K562 (cell line): ENCODE measurements around the gene SH2D1A. TPM values are rescaled to one million over a fixed set of nuclear protein-coding genes. Genes with fewer than 3 reads are reported as not detected.

Experiments used
- ATAC-seq: fragments of 200-7000 bp; cut with Tn5 transposase; 3 replicates; pipeline ENCODE4 v1.9.1; 2020; ENCODE audit warnings: moderate library complexity
- BruUV-seq: library from RNA; stranded (reverse); fragments of 400-500 nt; replicated peaks from 2 replicates; lab custom pipeline; 2021; lab: Mats Ljungman, UMichigan
- CTCF ChIA-PET: fragments of 300-600 bp; formaldehyde crosslinking; extraction: SDS; loops from one replicate; lab custom pipeline; 2021; ENCODE audit warnings: low intra/inter-chr PET ratio; lab: Yijun Ruan, JAX
- POLR2A ChIA-PET: fragments of 300-600, 350-650 bp; sonication (Branson Sonifier 250); formaldehyde crosslinking; extraction: SDS; loops from one replicate; lab custom pipeline; 2021; ENCODE audit warnings: antibody characterized with exemption, inconsistent platforms; lab: Yijun Ruan, JAX
- DNase-seq, 4 experiments: peaks; one replicate each; pipeline versions ENCODE4 v3.0.0 to v3.0.0-alpha.2; 2011 to 2018; ENCODE audit warnings: low spot score in 3 of 4, mixed read lengths in 3 of 4; ENCODE audit errors: extremely low read depth in 1 of 4
- FAIRE-seq: peaks from 2 replicates; lab custom pipeline; 2011; peaks lifted over from hg19 to GRCh38; lab: Jason Lieb, UNC
- H2AFZ ChIP-seq: 2 replicates; pipeline ENCODE4 v1.6.0; 2011; ENCODE audit warnings: low read depth, low read length, control low read depth, inconsistent platforms
- H3K27ac ChIP-seq: fragments of 200-600 bp; 3 replicates; pipeline ENCODE4 v1.8.0; 2011; ENCODE audit warnings: low read depth, mild to moderate bottlenecking, control low read depth, inconsistent platforms, low read length, moderate library complexity, mixed read lengths; ENCODE audit errors: extremely low read depth
- H3K27me3 ChIP-seq, 2 experiments: fragments of 300-600 bp in 1 of 2; 2 replicates in 1 of 2; 3 replicates in 1 of 2; pipeline versions ENCODE4 v1.6.0 to v1.8.0; 2011; ENCODE audit warnings: inconsistent platforms in 2 of 2, low read length in 2 of 2, mild to moderate bottlenecking in 1 of 2, mixed read lengths in 1 of 2, moderate library complexity in 1 of 2; ENCODE audit not compliant: control insufficient read depth in 2 of 2, insufficient read depth in 2 of 2
- H3K36me3 ChIP-seq: fragments of 300-600 bp; 3 replicates; pipeline ENCODE4 v1.8.0; 2011; ENCODE audit warnings: mild to moderate bottlenecking, low read length, inconsistent platforms; ENCODE audit not compliant: control insufficient read depth, insufficient read depth
- H3K4me1 ChIP-seq, 2 experiments: fragments of 200-600 bp in 1 of 2; replicated peaks in 1 of 2; 2 replicates in 1 of 2; 3 replicates in 1 of 2; pipeline versions ENCODE4 v1.5.1 to v1.8.0; 2011; ENCODE audit warnings: inconsistent platforms in 2 of 2, low read length in 2 of 2, mild to moderate bottlenecking in 1 of 2, mixed read lengths in 1 of 2, moderate library complexity in 1 of 2; ENCODE audit not compliant: control insufficient read depth in 2 of 2, insufficient read depth in 2 of 2
- H3K4me2 ChIP-seq: 2 replicates; pipeline ENCODE4 v1.6.1; 2011; ENCODE audit warnings: low read length, control low read depth, inconsistent platforms, mixed read lengths; ENCODE audit not compliant: insufficient read depth
- H3K4me3 ChIP-seq: fragments of 200-600 bp; sonication (generic), shearing (Covaris generic); 2 replicates; pipeline ENCODE4 v1.5.1; 2016; ENCODE audit warnings: control low read depth, inconsistent platforms
- H3K79me2 ChIP-seq: fragments of 200-600 bp; 3 replicates; pipeline ENCODE4 v1.8.0; 2011; ENCODE audit warnings: low read length, inconsistent platforms; ENCODE audit not compliant: control insufficient read depth, insufficient read depth
- H3K9ac ChIP-seq, 2 experiments: 2 replicates each; pipeline versions ENCODE4 v1.6.0 to v1.6.1; 2011; ENCODE audit warnings: low read depth in 2 of 2, low read length in 2 of 2, control low read depth in 1 of 2, inconsistent platforms in 1 of 2, mild to moderate bottlenecking in 1 of 2, mixed read lengths in 1 of 2; ENCODE audit not compliant: insufficient read depth in 1 of 2
- H3K9me1 ChIP-seq: one replicate; pipeline ENCODE4 v1.6.0; 2011; ENCODE audit warnings: inconsistent platforms, mild to moderate bottlenecking, low read length, moderate library complexity; ENCODE audit not compliant: control insufficient read depth, insufficient read depth
- H3K9me3 ChIP-seq: replicated peaks from 2 replicates; pipeline ENCODE4 v1.5.1; 2011; ENCODE audit warnings: low read depth, low read length, inconsistent platforms; ENCODE audit not compliant: control insufficient read depth, insufficient read depth
- H4K20me1 ChIP-seq: replicated peaks from 2 replicates; pipeline ENCODE4 v1.6.1; 2011; ENCODE audit warnings: low read length, inconsistent platforms, mixed read lengths; ENCODE audit not compliant: control insufficient read depth, insufficient read depth
- ARNT ChIP-seq, 2 experiments: fragments of 450-650 bp; IDR thresholded peaks; 2 replicates each; pipeline ENCODE4 v1.6.1; 2016; ENCODE audit warnings: mild to moderate bottlenecking in 1 of 2
- CBFB ChIP-seq: sonication (generic); formaldehyde crosslinking; IDR thresholded peaks from 2 replicates; pipeline ENCODE4 v1.4.0; 2020; ENCODE audit warnings: mild to moderate bottlenecking, missing genetic modification reagents
- CEBPG ChIP-seq, 3 experiments: fragments of 200-800 bp in 1 of 3; sonication (Bioruptor generic) in 1 of 3; sonication (generic) in 1 of 3; formaldehyde crosslinking in 1 of 3; IDR thresholded peaks in 2 of 3; conservative IDR thresholded peaks in 1 of 3; 2 replicates each; pipeline versions ENCODE4 v1.6.1 to v1.8.0; 2016 to 2022; ENCODE audit warnings: missing compliant biosample characterization in 2 of 3, missing genetic modification characterization in 2 of 3, mild to moderate bottlenecking in 1 of 3, missing genetic modification reagents in 1 of 3
- MCM3 ChIP-seq: fragments of 450-650 bp; IDR thresholded peaks from 2 replicates; pipeline ENCODE4 v1.6.1; 2016
- MEIS2 ChIP-seq: fragments of 450-650 bp; IDR thresholded peaks from 2 replicates; pipeline ENCODE4 v1.6.1; 2014; ENCODE audit warnings: mild to moderate bottlenecking; ENCODE audit not compliant: partially characterized antibody
- MXD1 ChIP-seq: fragments of 250-450 bp; sonication (Bioruptor Pico); IDR thresholded peaks from 2 replicates; pipeline ENCODE4 v1.8.0; 2021; ENCODE audit warnings: borderline replicate concordance, mild to moderate bottlenecking, moderate library complexity; ENCODE audit not compliant: poor library complexity, severe bottlenecking
- SAFB2 ChIP-seq: fragments of 200-400 bp; formaldehyde crosslinking; IDR thresholded peaks from 2 replicates; pipeline ENCODE4 v1.6.1; 2018; ENCODE audit warnings: borderline replicate concordance, low read length, low read depth, moderate library complexity; ENCODE audit not compliant: severe bottlenecking
- TAF9B ChIP-seq: fragments of 450-650 bp; IDR thresholded peaks from 2 replicates; pipeline ENCODE4 v1.6.1; 2018; ENCODE audit warnings: mild to moderate bottlenecking; ENCODE audit not compliant: partially characterized antibody
- TSHZ1 ChIP-seq: fragments of 250-450 bp; sonication (Bioruptor Pico); IDR thresholded peaks from 2 replicates; pipeline ENCODE4 v1.4.0; 2020; ENCODE audit warnings: mild to moderate bottlenecking, moderate library complexity
- U2AF1 ChIP-seq: fragments of 200-400 bp; formaldehyde crosslinking; optimal IDR thresholded peaks from 2 replicates; pipeline ENCODE3; 2017; ENCODE audit warnings: mild to moderate bottlenecking, low read depth, low read length, moderate library complexity
- ZBTB8A ChIP-seq: fragments of 450-650 bp; IDR thresholded peaks from 2 replicates; pipeline ENCODE4 v1.6.1; 2018; ENCODE audit warnings: mild to moderate bottlenecking, moderate library complexity; ENCODE audit not compliant: partially characterized antibody
- ZNF197 ChIP-seq: fragments of 200-800 bp; sonication (Bioruptor generic); IDR thresholded peaks from 2 replicates; pipeline ENCODE4 v1.6.1; 2016; ENCODE audit warnings: low read depth, missing genetic modification characterization, missing compliant biosample characterization
- ZNF232 ChIP-seq: sonication (generic); formaldehyde crosslinking; IDR thresholded peaks from 2 replicates; pipeline ENCODE4 v1.8.0; 2022; ENCODE audit warnings: mild to moderate bottlenecking, missing genetic modification reagents
- ZNF79 ChIP-seq: fragments of 250-450 bp; sonication (Bioruptor Pico); IDR thresholded peaks from 2 replicates; pipeline ENCODE4 v1.4.0; 2020; ENCODE audit warnings: low read depth, mild to moderate bottlenecking, moderate library complexity
- WGBS: fragments of 100-300 bp; shearing (Covaris generic); methylation state at CpG from one replicate; pipeline ENCODE4 v1.1.6; 2016; ENCODE audit warnings: low coverage, mixed read lengths; ENCODE audit not compliant: insufficient coverage; ENCODE audit errors: missing lambda C conversion rate; 5-methylcytosine and 5-hydroxymethylcytosine counted together
- in situ Hi-C: fragments of 300-500 bp; cut with MboI; formaldehyde crosslinking; loops from 4 replicates; pipeline ENCODE4 v1.15.0; 2018; ENCODE audit warnings: inconsistent platforms, mixed read lengths
- intact Hi-C: fragments of 100-400 bp; cut with micrococcal nuclease; formaldehyde crosslinking; loops from 2 replicates; pipeline ENCODE4 v1.14.2; 2022
- polyA plus RNA-seq, 8 experiments: library from polyadenylated mRNA; depleted of rRNA in 4 of 8; stranded (reverse) in 5 of 8; unstranded in 3 of 8; fragments of >200 nt; fragmentation: Nextera tagmentation in 2 of 8; fragmentation: Illumina TruSeq in 1 of 8; extraction: Ambion mirVana in 2 of 8; extraction: Trizol in 1 of 8; gene quantifications; 2 replicates each; pipeline versions ENCODE4 v1.2.1 to v1.2.3, GENCODE V29; 2011 to 2014; ENCODE audit warnings: inconsistent platforms in 1 of 8, missing spikeins in 1 of 8
- total RNA-seq, 7 experiments: library from RNA; depleted of rRNA in 6 of 7; stranded (reverse); fragments of >200 nt in 6 of 7; fragmentation: Illumina TruSeq in 2 of 7; extraction: Trizol in 2 of 7; gene quantifications; 2 replicates each; pipeline versions ENCODE4 v1.2.1 to v1.2.3, GENCODE V29; 2011 to 2021; ENCODE audit warnings: low replicate concordance in 1 of 7

SH2D1A gene
- total and polyA plus RNA-seq, 9 of the 15 experiments (the other 6 are each of a cell fraction or from before 2014, with no cell fraction given): 0.07 to 0.52 (median 0.19) TPM

- no peak overlapping the region for H3K4me2 ChIP-seq
- H4K20me1 ChIP-seq: no peaks in the 10 kb centered on the region
- no TSS peak for BruUV-seq
- H3K9me1 ChIP-seq: no peaks in the 10 kb centered on the region
- H3K27me3 ChIP-seq: no peaks in the 10 kb centered on the region
- H3K4me3 ChIP-seq: no peak overlapping the region
- H3K9ac ChIP-seq: no peak overlapping the region
- intact Hi-C loops: no loop called here
- H3K79me2 ChIP-seq: no peaks in the 10 kb centered on the region
- H3K4me1 ChIP-seq: peaks cover 0 to 6% of the 10 kb centered on the region in 2 experiments; a peak in 2 of 5 replicates
- CTCF ChIA-PET: no interaction called here
- DNase-seq: no peak
- H3K36me3 ChIP-seq: no peaks in the 10 kb centered on the region
- ATAC-seq: no peak
- WGBS: 76% methylated on average over 4 of the region's 4 CpGs
- FAIRE-seq: no peak
- no peaks in the 10 kb centered on the region for H3K9me3 ChIP-seq
- H2AFZ ChIP-seq: no peak overlapping the region
- in situ Hi-C loops: no loop called here
- H3K27ac ChIP-seq: no peak overlapping the region
- no peak for TF ChIP-seq ZBTB8A
- no peak for TF ChIP-seq TSHZ1 (CRISPR knock-in tag)
- no peak for TF ChIP-seq TAF9B
- TF ChIP-seq ARNT (IDR thresholded peaks at IDR 0.05): no peak
- TF ChIP-seq ZNF232: no peak
- no peak for TF ChIP-seq ZNF197
- no peak for TF ChIP-seq MEIS2
- TF ChIP-seq U2AF1: no peak
- TF ChIP-seq MCM3: no peak
- TF ChIP-seq CEBPG (CRISPR knock-in tag; IDR thresholded peaks at IDR 0.05): no peak
- no peak for TF ChIP-seq CEBPG (tag; conservative IDR thresholded peaks at IDR 0.05 in 1 of 2, IDR thresholded peaks at IDR 0.05 in 1 of 2)
- no peak for TF ChIP-seq ZNF79 (CRISPR knock-in tag)
- no peak for TF ChIP-seq MXD1 (CRISPR knock-in tag)
- no peak for TF ChIP-seq CBFB (CRISPR knock-in tag)
- no peak for TF ChIP-seq SAFB2
- POLR2A ChIA-PET: interaction anchor here (0.8 kb wide), 1 partner anchor 11 kb away, joined by 3 read pairs; no protein-coding TSS in a partner anchor
These were observed 37.0 kb downstream of the SH2D1A start for GRCh38 chrX:124383354-124383753.
